ENCODE measurements around the gene RIT1. TPM values are rescaled to one million over a fixed set of nuclear protein-coding genes. Genes with fewer than 3 reads are reported as not detected.
A peak's percentile ranks its signal among the peaks of the same experiment; 100 is the strongest.

The RIT1 gene
- total and polyA plus RNA-seq, 2 of the 13 experiments (the other 11 are each of a cell fraction or from before 2014, with no cell fraction given) = 12.2 to 32.2 TPM

- no peak for TF ChIP-seq PTBP1 (IDR thresholded peaks at IDR 0.05; ENCODE audit: low read depth, low read length, poor library complexity, severe bottlenecking)
- peak; percentile 94 for TF ChIP-seq AGO2 (optimal IDR thresholded peaks at IDR 0.05; ENCODE audit: low read depth, low read length)
- TF ChIP-seq PCBP1 (IDR thresholded peaks at IDR 0.05; ENCODE audit: borderline replicate concordance, low read depth, low read length) = 0 out of 2 replicates have a peak, but pooled peaks have one; percentile 4
- no peak for TF ChIP-seq MATR3 (CRISPR knock-in tag; IDR thresholded peaks at IDR 0.05)
- 0 out of 2 replicates have a peak, but pooled peaks have one; percentile 1 for TF ChIP-seq KDM2A (CRISPR knock-in tag; IDR thresholded peaks at IDR 0.05; ENCODE audit: borderline replicate concordance, low read depth)
- TF ChIP-seq CERS6 (CRISPR knock-in tag; IDR thresholded peaks at IDR 0.05) = no peak
- TF ChIP-seq ZNF253 (CRISPR knock-in tag; IDR thresholded peaks at IDR 0.05; ENCODE audit: borderline replicate concordance) = no peak
- no peak for TF ChIP-seq ZNF530 (CRISPR knock-in tag; IDR thresholded peaks at IDR 0.05; ENCODE audit: low read depth)
- 0 out of 2 replicates have a peak, but pooled peaks have one; percentile 2 for TF ChIP-seq NRL (CRISPR knock-in tag; IDR thresholded peaks at IDR 0.05; ENCODE audit: borderline replicate concordance)
- TF ChIP-seq MIXL1 (CRISPR knock-in tag; IDR thresholded peaks at IDR 0.05) = no peak
- TF ChIP-seq ISX (CRISPR knock-in tag; conservative IDR thresholded peaks at IDR 0.05) = no peak
- TF ChIP-seq ESRRA (CRISPR knock-in tag; IDR thresholded peaks at IDR 0.05; ENCODE audit: low read depth) = 0 out of 2 replicates have a peak, but pooled peaks have one; percentile 17
- no peak for TF ChIP-seq ATF4 (CRISPR knock-in tag; IDR thresholded peaks at IDR 0.05)
- no peak for TF ChIP-seq ZSCAN12 (CRISPR knock-in tag; IDR thresholded peaks at IDR 0.05)
- no peak for TF ChIP-seq BCLAF1 (IDR thresholded peaks at IDR 0.05)
- TF ChIP-seq ZNF225 (CRISPR knock-in tag; IDR thresholded peaks at IDR 0.05) = no peak
- peak; percentile 9 for TF ChIP-seq PRPF4 (IDR thresholded peaks at IDR 0.05; ENCODE audit: low read depth, low read length, poor library complexity, severe bottlenecking)
- TF ChIP-seq KLF16 (CRISPR knock-in tag; IDR thresholded peaks at IDR 0.05) = no peak
- no peak for TF ChIP-seq ATRX (CRISPR knock-in tag; IDR thresholded peaks at IDR 0.05; ENCODE audit: borderline replicate concordance)
- TF ChIP-seq ZNF614 (CRISPR knock-in tag; IDR thresholded peaks at IDR 0.05; ENCODE audit: borderline replicate concordance) = no peak
- no peak for TF ChIP-seq WIZ (CRISPR knock-in tag; IDR thresholded peaks at IDR 0.05)
- no peak for TF ChIP-seq SMARCC2 (IDR thresholded peaks at IDR 0.05)
- TF ChIP-seq GABPB1 (CRISPR knock-in tag; IDR thresholded peaks at IDR 0.05) = peak; percentile 45; the same call in 1 of the 2 replicates
- TF ChIP-seq ZKSCAN8 (CRISPR knock-in tag; IDR thresholded peaks at IDR 0.05; ENCODE audit: borderline replicate concordance) = no peak
- TF ChIP-seq TERF1 (CRISPR knock-in tag; IDR thresholded peaks at IDR 0.05) = no peak
These were observed 30.8 kb upstream of the RIT1 start (continued) for GRCh38 chr1:155941845-155942531.
